ENCODE results near the gene ATP8A2. TPM values are rescaled to one million over a fixed set of nuclear protein-coding genes. Genes with fewer than 3 reads are reported as not detected.

Gene ATP8A2
- total and polyA plus RNA-seq, 2 of the 4 experiments (the other 2 are of a cell fraction): 0.02 to 0.18 TPM

DNA sequence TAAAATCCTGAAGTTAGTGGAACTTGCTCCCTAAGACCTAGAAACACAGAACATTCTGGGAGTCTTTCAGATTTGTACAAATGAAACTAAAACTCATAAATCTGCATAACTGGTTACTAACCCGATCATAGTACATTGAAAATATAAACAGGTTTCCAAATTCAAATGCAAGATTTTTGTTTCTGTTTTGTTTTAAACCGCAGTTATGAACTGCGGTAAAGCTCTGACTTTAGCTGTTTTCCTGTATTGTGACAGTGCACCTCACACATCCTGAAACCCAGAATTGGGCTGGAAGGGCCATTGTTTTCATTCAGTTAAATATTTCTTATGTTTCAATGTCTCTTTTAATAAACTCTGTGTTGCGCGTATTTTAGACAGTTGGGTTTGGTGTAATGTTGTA lies 475.4 kb downstream of the ATP8A2 start:
- H3K9me1 ChIP-seq (ENCODE audit: insufficient read depth, low read length): no peaks in the 10 kb centered on the region
- TF ChIP-seq FOS (IDR thresholded peaks at IDR 0.05; ENCODE audit: low read depth, low read length) (no peak), RAD21 (IDR thresholded peaks at IDR 0.05; ENCODE audit: low read length) (no peak), MXI1 (IDR thresholded peaks at IDR 0.05; ENCODE audit: borderline replicate concordance, low read depth, low read length) (no peak), RFX5 (IDR thresholded peaks at IDR 0.05; ENCODE audit: low read depth, low read length) (no peak), MAFK (IDR thresholded peaks at IDR 0.05; ENCODE audit: low read depth, low read length) (no peak), RCOR1 (IDR thresholded peaks at IDR 0.05; ENCODE audit: insufficient replicate concordance, low read length) (no peak), CEBPB (IDR thresholded peaks at IDR 0.05; ENCODE audit: low read depth, low read length) (no peak), MAZ (IDR thresholded peaks at IDR 0.05; ENCODE audit: borderline replicate concordance, low read depth, low read length) (no peak), NFE2L2 (IDR thresholded peaks at IDR 0.05; ENCODE audit: low read depth, low read length) (no peak), USF2 (IDR thresholded peaks at IDR 0.05; ENCODE audit: low read depth, low read length) (no peak), SMC3 (IDR thresholded peaks at IDR 0.05; ENCODE audit: low read depth, low read length) (no peak), BHLHE40 (IDR thresholded peaks at IDR 0.05; ENCODE audit: low read depth, low read length) (no peak), CHD1 (IDR thresholded peaks at IDR 0.05; ENCODE audit: low read depth, low read length) (no peak), POLR2A (IDR thresholded peaks at IDR 0.05; ENCODE audit: low read depth, low read length) (no peak)
- TF ChIP-seq, protein P1, sequence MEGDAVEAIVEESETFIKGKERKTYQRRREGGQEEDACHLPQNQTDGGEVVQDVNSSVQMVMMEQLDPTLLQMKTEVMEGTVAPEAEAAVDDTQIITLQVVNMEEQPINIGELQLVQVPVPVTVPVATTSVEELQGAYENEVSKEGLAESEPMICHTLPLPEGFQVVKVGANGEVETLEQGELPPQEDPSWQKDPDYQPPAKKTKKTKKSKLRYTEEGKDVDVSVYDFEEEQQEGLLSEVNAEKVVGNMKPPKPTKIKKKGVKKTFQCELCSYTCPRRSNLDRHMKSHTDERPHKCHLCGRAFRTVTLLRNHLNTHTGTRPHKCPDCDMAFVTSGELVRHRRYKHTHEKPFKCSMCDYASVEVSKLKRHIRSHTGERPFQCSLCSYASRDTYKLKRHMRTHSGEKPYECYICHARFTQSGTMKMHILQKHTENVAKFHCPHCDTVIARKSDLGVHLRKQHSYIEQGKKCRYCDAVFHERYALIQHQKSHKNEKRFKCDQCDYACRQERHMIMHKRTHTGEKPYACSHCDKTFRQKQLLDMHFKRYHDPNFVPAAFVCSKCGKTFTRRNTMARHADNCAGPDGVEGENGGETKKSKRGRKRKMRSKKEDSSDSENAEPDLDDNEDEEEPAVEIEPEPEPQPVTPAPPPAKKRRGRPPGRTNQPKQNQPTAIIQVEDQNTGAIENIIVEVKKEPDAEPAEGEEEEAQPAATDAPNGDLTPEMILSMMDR (conservative IDR thresholded peaks at IDR 0.05; ENCODE audit: low read depth, low read length): no peak
- TF ChIP-seq, protein P2, sequence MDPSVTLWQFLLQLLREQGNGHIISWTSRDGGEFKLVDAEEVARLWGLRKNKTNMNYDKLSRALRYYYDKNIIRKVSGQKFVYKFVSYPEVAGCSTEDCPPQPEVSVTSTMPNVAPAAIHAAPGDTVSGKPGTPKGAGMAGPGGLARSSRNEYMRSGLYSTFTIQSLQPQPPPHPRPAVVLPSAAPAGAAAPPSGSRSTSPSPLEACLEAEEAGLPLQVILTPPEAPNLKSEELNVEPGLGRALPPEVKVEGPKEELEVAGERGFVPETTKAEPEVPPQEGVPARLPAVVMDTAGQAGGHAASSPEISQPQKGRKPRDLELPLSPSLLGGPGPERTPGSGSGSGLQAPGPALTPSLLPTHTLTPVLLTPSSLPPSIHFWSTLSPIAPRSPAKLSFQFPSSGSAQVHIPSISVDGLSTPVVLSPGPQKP (IDR thresholded peaks at IDR 0.05; ENCODE audit: borderline replicate concordance, low read depth, low read length): no peak
- no peak overlapping the region for H4K8ac ChIP-seq (ENCODE audit: low read depth in 2 of 2, low read length in 2 of 2)
- intact Hi-C loops (cut with micrococcal nuclease) (no loop called here), in situ Hi-C loops (cut with MboI; ENCODE audit: low sequenced_read_pairs) (no loop called here), dilution Hi-C loops (cut with HindIII; ENCODE audit: low sequenced_read_pairs, unreplicated experiment) (no loop called here)
- H4K5ac ChIP-seq (ENCODE audit: low read depth, low read length): no peak overlapping the region
- BruUV-seq (replicated peaks): no TSS peak
- no peak overlapping the region for H2BK20ac ChIP-seq (ENCODE audit: low read depth, low read length)
- no peak overlapping the region for H2AFZ ChIP-seq (replicated peaks; ENCODE audit: low read length, poor library complexity)
- ChIA-PET CTCF (interaction anchor here (1.0 kb wide), 1 partner anchor 272 kb away, joined by 3 read pairs; no protein-coding TSS in a partner anchor), POLR2A (ENCODE audit: unreplicated experiment) (no interaction called here)
- H3K56ac ChIP-seq (ENCODE audit: extremely low read depth, insufficient read depth, low read length): no peak overlapping the region
- no peak overlapping the region for H3K14ac ChIP-seq (replicated peaks; ENCODE audit: low read depth, low read length)
- H3K4ac ChIP-seq (ENCODE audit: low read depth, low read length): no peak overlapping the region
- no peaks in the 10 kb centered on the region for H4K20me1 ChIP-seq (ENCODE audit: insufficient read depth, low read length)
- H3K27ac ChIP-seq (ENCODE audit: insufficient read depth, low read length): no peak overlapping the region
- H4K91ac ChIP-seq (ENCODE audit: insufficient read depth, low read depth, low read length): no peak overlapping the region
- DNase-seq (no peak), ATAC-seq (ENCODE audit: low read depth) (no peak)
- H3K4me2 ChIP-seq (ENCODE audit: low read depth, low read length): no peak overlapping the region
- no peak overlapping the region for H2BK120ac ChIP-seq (ENCODE audit: low read depth, low read length)
- H3K79me1 ChIP-seq (ENCODE audit: low read depth in 1 of 2, low read length in 2 of 2): no peaks in the 10 kb centered on the region
- H3K4me3 ChIP-seq (ENCODE audit: insufficient read depth, low read depth, low read length): no peak overlapping the region
- H3K18ac ChIP-seq (ENCODE audit: low read depth, low read length): no peak overlapping the region
- H3K27me3 ChIP-seq (ENCODE audit: control insufficient read depth, insufficient read depth, low read length): no peaks in the 10 kb centered on the region
- H2BK15ac ChIP-seq (ENCODE audit: low read depth, low read length): no peak overlapping the region
- H3K23ac ChIP-seq (ENCODE audit: low read depth, low read length): no peak overlapping the region
- no peak overlapping the region for H2AK5ac ChIP-seq (ENCODE audit: low read depth, low read length)
- no peaks in the 10 kb centered on the region for H3K4me1 ChIP-seq (ENCODE audit: control insufficient read depth, insufficient read depth, low read length)
- peaks cover 2% of the 10 kb centered on the region for H3K9me3 ChIP-seq (ENCODE audit: control insufficient read depth, insufficient read depth, low read length)
- H3K9ac ChIP-seq (ENCODE audit: low read depth, low read length): no peak overlapping the region
- no CpG with 5 or more reads among the region's 5 CpGs for WGBS, 2 experiments (ENCODE audit: extremely low coverage in 2 of 2, insufficient read length in 1 of 2)
- no peak overlapping the region for H2BK5ac ChIP-seq (ENCODE audit: low read depth, low read length, poor library complexity, severe bottlenecking)
- H3K36me3 ChIP-seq (ENCODE audit: control insufficient read depth, insufficient read depth, low read length): no peaks in the 10 kb centered on the region
- no peak overlapping the region for H2AK9ac ChIP-seq (replicated peaks; ENCODE audit: low read depth, low read length, poor library complexity)
